ENCODE measurements around the gene RNF212. TPM values are rescaled to one million over a fixed set of nuclear protein-coding genes. Genes with fewer than 3 reads are reported as not detected.

RNF212 gene
- total and polyA plus RNA-seq, 2 experiments from 2014 or later: 17.0 to 20.6 TPM

DNA sequence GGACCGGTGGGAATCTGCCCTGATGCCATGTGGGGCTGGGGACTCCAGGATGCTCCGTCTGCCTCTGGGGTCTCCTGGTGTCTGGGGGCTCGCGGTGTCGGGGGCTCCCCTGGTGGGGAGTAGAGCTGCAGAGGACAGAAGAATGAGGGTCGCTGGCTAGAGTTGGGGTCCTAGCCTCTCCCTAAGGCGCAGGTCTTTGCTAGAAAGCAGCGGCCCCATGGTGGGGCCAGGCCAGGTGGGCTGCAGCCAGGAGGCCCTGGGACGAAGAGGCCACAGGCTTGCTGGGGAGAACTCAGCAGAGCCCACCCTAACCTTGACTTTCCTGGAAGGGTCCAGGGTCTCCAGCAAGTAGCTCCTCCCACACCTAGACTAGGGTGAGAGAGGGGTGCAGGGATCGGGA, 80.5 kb downstream of the RNF212 start (continued):
- TF ChIP-seq, protein P1, sequence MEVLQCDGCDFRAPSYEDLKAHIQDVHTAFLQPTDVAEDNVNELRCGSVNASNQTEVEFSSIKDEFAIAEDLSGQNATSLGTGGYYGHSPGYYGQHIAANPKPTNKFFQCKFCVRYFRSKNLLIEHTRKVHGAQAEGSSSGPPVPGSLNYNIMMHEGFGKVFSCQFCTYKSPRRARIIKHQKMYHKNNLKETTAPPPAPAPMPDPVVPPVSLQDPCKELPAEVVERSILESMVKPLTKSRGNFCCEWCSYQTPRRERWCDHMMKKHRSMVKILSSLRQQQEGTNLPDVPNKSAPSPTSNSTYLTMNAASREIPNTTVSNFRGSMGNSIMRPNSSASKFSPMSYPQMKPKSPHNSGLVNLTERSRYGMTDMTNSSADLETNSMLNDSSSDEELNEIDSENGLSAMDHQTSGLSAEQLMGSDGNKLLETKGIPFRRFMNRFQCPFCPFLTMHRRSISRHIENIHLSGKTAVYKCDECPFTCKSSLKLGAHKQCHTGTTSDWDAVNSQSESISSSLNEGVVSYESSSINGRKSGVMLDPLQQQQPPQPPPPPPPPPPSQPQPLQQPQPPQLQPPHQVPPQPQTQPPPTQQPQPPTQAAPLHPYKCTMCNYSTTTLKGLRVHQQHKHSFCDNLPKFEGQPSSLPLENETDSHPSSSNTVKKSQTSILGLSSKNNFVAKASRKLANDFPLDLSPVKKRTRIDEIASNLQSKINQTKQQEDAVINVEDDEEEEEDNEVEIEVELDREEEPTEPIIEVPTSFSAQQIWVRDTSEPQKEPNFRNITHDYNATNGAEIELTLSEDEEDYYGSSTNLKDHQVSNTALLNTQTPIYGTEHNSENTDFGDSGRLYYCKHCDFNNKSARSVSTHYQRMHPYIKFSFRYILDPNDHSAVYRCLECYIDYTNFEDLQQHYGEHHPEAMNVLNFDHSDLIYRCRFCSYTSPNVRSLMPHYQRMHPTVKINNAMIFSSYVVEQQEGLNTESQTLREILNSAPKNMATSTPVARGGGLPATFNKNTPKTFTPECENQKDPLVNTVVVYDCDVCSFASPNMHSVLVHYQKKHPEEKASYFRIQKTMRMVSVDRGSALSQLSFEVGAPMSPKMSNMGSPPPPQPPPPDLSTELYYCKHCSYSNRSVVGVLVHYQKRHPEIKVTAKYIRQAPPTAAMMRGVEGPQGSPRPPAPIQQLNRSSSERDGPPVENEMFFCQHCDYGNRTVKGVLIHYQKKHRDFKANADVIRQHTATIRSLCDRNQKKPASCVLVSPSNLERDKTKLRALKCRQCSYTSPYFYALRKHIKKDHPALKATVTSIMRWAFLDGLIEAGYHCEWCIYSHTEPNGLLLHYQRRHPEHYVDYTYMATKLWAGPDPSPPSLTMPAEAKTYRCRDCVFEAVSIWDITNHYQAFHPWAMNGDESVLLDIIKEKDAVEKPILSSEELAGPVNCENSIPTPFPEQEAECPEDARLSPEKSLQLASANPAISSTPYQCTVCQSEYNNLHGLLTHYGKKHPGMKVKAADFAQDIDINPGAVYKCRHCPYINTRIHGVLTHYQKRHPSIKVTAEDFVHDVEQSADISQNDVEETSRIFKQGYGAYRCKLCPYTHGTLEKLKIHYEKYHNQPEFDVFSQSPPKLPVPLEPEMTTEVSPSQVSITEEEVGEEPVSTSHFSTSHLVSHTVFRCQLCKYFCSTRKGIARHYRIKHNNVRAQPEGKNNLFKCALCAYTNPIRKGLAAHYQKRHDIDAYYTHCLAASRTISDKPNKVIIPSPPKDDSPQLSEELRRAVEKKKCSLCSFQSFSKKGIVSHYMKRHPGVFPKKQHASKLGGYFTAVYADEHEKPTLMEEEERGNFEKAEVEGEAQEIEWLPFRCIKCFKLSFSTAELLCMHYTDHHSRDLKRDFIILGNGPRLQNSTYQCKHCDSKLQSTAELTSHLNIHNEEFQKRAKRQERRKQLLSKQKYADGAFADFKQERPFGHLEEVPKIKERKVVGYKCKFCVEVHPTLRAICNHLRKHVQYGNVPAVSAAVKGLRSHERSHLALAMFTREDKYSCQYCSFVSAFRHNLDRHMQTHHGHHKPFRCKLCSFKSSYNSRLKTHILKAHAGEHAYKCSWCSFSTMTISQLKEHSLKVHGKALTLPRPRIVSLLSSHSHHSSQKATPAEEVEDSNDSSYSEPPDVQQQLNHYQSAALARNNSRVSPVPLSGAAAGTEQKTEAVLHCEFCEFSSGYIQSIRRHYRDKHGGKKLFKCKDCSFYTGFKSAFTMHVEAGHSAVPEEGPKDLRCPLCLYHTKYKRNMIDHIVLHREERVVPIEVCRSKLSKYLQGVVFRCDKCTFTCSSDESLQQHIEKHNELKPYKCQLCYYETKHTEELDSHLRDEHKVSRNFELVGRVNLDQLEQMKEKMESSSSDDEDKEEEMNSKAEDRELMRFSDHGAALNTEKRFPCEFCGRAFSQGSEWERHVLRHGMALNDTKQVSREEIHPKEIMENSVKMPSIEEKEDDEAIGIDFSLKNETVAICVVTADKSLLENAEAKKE (CRISPR knock-in tag; IDR thresholded peaks at IDR 0.05): no peak
- no peak for TF ChIP-seq POLR2AphosphoS5 (IDR thresholded peaks at IDR 0.05; ENCODE audit: low read depth)
- TF ChIP-seq CREB1 (CRISPR knock-in tag; IDR thresholded peaks at IDR 0.05; ENCODE audit: low read depth): no peak
- no peak for TF ChIP-seq EZH2 (IDR thresholded peaks at IDR 0.05; ENCODE audit: low read depth, unreplicated experiment)

DNA sequence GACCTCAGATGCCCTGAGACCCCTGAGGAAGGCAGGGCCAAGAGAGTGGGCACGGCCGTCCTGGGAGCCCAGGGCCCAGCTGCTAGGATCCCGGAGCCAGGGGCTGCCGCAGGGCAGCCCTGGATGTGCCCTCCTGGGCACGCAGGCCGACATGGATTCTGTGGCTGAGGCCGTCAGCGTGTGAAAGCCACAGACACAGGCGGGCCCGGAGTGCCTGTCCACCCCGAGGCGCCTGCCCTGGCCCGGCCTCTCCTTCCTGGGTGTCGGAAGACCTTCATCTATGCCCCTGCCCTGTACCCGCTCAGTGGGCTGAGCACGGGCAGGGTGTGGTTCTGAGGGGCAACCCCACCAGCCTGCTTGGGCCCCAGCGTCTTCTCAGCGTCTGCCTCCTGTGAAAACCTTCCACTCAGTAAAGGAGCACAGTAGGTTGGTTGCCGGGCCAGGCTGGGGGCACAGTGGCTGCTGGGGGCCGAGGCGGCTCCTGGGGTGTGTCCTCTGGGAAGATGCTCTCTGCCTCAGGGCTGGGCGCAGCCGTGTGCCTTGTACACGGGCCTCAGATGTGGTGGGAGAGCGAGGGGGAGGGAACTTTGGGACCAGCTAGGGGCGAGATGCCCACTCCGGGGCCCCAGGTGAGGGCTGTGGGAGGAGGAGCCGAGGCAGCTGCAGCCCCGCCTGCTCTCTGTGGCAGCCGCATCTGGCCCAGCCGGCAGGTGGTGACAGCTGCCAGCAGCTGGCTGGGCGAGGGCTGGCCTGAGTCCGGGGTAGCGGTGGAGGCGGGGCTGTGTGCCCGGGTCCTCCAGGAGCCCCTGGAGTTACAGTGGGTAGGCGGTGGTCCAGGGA, 81.2 kb downstream of the RNF212 start:
- H3K4me3 ChIP-seq: no peak overlapping the region
- H3K27me3 ChIP-seq (ENCODE audit: insufficient read depth): no peaks in the 10 kb centered on the region
- H3K4me2 ChIP-seq: no peak overlapping the region
- no peaks in the 10 kb centered on the region for H3F3A ChIP-seq (replicated peaks; ENCODE audit: low read depth)
- Mint-ChIP-seq H3K4me1 (no peaks in the 10 kb centered on the region), H3K27me3 (ENCODE audit: insufficient read depth, low read depth, poor library complexity) (peaks cover 5% of the 10 kb centered on the region), H3K36me3 (ENCODE audit: low read depth) (no peaks in the 10 kb centered on the region), H3K27ac (no peak overlapping the region), H3K9me3 (no peaks in the 10 kb centered on the region), H3K4me3 (no peak overlapping the region)
- no peaks in the 10 kb centered on the region for H3K36me3 ChIP-seq (ENCODE audit: insufficient read depth)
- H3K4me1 ChIP-seq (ENCODE audit: insufficient read depth): no peaks in the 10 kb centered on the region
- no peak overlapping the region for H2AFZ ChIP-seq
- H4K20me1 ChIP-seq (replicated peaks; ENCODE audit: insufficient read depth): no peaks in the 10 kb centered on the region
- ATAC-seq (peak; percentile 4), DNase-seq (ENCODE audit: low spot score) (no peak)
- no peaks in the 10 kb centered on the region for H3K79me2 ChIP-seq (replicated peaks; ENCODE audit: insufficient read depth)
- H3K9me2 ChIP-seq (ENCODE audit: insufficient read depth): no peaks in the 10 kb centered on the region
- no peak overlapping the region for H3K27ac ChIP-seq (ENCODE audit: low read depth)
- TF ChIP-seq ZNF114 (CRISPR knock-in tag; IDR thresholded peaks at IDR 0.05) (no peak), EZH2phosphoT487 (IDR thresholded peaks at IDR 0.05; ENCODE audit: unreplicated experiment) (no peak), NANOG (IDR thresholded peaks at IDR 0.05; ENCODE audit: borderline replicate concordance) (no peak), POLR2AphosphoS5 (IDR thresholded peaks at IDR 0.05; ENCODE audit: low read depth) (no peak), ZNF331 (CRISPR knock-in tag; IDR thresholded peaks at IDR 0.05; ENCODE audit: low read depth) (no peak)
- TF ChIP-seq, protein P2, sequence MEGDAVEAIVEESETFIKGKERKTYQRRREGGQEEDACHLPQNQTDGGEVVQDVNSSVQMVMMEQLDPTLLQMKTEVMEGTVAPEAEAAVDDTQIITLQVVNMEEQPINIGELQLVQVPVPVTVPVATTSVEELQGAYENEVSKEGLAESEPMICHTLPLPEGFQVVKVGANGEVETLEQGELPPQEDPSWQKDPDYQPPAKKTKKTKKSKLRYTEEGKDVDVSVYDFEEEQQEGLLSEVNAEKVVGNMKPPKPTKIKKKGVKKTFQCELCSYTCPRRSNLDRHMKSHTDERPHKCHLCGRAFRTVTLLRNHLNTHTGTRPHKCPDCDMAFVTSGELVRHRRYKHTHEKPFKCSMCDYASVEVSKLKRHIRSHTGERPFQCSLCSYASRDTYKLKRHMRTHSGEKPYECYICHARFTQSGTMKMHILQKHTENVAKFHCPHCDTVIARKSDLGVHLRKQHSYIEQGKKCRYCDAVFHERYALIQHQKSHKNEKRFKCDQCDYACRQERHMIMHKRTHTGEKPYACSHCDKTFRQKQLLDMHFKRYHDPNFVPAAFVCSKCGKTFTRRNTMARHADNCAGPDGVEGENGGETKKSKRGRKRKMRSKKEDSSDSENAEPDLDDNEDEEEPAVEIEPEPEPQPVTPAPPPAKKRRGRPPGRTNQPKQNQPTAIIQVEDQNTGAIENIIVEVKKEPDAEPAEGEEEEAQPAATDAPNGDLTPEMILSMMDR (conservative IDR thresholded peaks at IDR 0.05; ENCODE audit: low read depth in 2 of 2): no peak
- TF ChIP-seq, protein P3, sequence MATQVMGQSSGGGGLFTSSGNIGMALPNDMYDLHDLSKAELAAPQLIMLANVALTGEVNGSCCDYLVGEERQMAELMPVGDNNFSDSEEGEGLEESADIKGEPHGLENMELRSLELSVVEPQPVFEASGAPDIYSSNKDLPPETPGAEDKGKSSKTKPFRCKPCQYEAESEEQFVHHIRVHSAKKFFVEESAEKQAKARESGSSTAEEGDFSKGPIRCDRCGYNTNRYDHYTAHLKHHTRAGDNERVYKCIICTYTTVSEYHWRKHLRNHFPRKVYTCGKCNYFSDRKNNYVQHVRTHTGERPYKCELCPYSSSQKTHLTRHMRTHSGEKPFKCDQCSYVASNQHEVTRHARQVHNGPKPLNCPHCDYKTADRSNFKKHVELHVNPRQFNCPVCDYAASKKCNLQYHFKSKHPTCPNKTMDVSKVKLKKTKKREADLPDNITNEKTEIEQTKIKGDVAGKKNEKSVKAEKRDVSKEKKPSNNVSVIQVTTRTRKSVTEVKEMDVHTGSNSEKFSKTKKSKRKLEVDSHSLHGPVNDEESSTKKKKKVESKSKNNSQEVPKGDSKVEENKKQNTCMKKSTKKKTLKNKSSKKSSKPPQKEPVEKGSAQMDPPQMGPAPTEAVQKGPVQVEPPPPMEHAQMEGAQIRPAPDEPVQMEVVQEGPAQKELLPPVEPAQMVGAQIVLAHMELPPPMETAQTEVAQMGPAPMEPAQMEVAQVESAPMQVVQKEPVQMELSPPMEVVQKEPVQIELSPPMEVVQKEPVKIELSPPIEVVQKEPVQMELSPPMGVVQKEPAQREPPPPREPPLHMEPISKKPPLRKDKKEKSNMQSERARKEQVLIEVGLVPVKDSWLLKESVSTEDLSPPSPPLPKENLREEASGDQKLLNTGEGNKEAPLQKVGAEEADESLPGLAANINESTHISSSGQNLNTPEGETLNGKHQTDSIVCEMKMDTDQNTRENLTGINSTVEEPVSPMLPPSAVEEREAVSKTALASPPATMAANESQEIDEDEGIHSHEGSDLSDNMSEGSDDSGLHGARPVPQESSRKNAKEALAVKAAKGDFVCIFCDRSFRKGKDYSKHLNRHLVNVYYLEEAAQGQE (IDR thresholded peaks at IDR 0.05; ENCODE audit: unreplicated experiment): no peak

Measured in GM23338 (cell line).